Panc1 (cell line): ENCODE data around the gene PTBP3. TPM values are rescaled to one million over a fixed set of nuclear protein-coding genes. Genes with fewer than 3 reads are reported as not detected.

Source experiments
- ATAC-seq: fragments of 200-7000 bp; cut with Tn5 transposase; 2 replicates; pipeline ENCODE4 v1.9.1; 2020; ENCODE audit warnings: mild to moderate bottlenecking, moderate library complexity
- BruUV-seq: library from RNA; stranded (reverse); fragments of 400-500 nt; replicated peaks from 2 replicates; lab custom pipeline; 2021; lab: Mats Ljungman, UMichigan
- CTCF ChIA-PET: fragments of 300-600 bp; sonication (Branson Sonifier 250); formaldehyde crosslinking; loops from one replicate; lab custom pipeline; 2022; ENCODE audit warnings: antibody characterized with exemption; lab: Charles Lee
- POLR2A ChIA-PET: fragments of 300-600 bp; sonication (Branson Sonifier 250); formaldehyde crosslinking; loops from one replicate; lab custom pipeline; 2022; ENCODE audit warnings: antibody characterized with exemption; lab: Charles Lee
- DNase-seq: peaks from one replicate; pipeline ENCODE4 v3.0.0-alpha.2; 2010; ENCODE audit warnings: low read depth, low spot score
- H3K27ac ChIP-seq: 2 replicates; pipeline ENCODE4 v1.5.1; 2011; ENCODE audit warnings: mild to moderate bottlenecking, low read length, inconsistent platforms
- H3K27me3 ChIP-seq: fragments of 200-500 bp; sonication (Bioruptor generic); 2 replicates; pipeline ENCODE4 v1.6.0; 2014; ENCODE audit warnings: low read length, inconsistent platforms; ENCODE audit not compliant: control insufficient read depth, insufficient read depth
- H3K36me3 ChIP-seq: fragments of 200-500 bp; sonication (Bioruptor generic); 2 replicates; pipeline ENCODE4 v1.5.1; 2014; ENCODE audit warnings: inconsistent platforms, mild to moderate bottlenecking, low read length, moderate library complexity; ENCODE audit not compliant: control insufficient read depth, insufficient read depth
- H3K4me1 ChIP-seq: 2 replicates; pipeline ENCODE4 v1.5.1; 2011; ENCODE audit warnings: inconsistent platforms, mild to moderate bottlenecking, low read length, moderate library complexity; ENCODE audit not compliant: control insufficient read depth, insufficient read depth
- H3K4me3 ChIP-seq, 2 experiments: 2 replicates each; pipeline ENCODE4 v1.5.1; 2011 to 2012; ENCODE audit warnings: low read depth in 2 of 2, low read length in 2 of 2, mild to moderate bottlenecking in 2 of 2, inconsistent platforms in 1 of 2, moderate library complexity in 1 of 2
- H3K9me3 ChIP-seq: fragments of 200-500 bp; sonication (Bioruptor generic); 2 replicates; pipeline ENCODE4 v1.5.1; 2014; ENCODE audit warnings: low read depth, mild to moderate bottlenecking, inconsistent platforms, low read length, moderate library complexity; ENCODE audit not compliant: control insufficient read depth, insufficient read depth
- POLR2AphosphoS5 ChIP-seq: IDR thresholded peaks from 2 replicates; pipeline ENCODE4 v1.6.1; 2012; ENCODE audit warnings: mild to moderate bottlenecking, low read depth, low read length, moderate library complexity
- SIN3A ChIP-seq: IDR thresholded peaks from 2 replicates; pipeline ENCODE4 v1.6.1; 2012; ENCODE audit warnings: low read depth, mild to moderate bottlenecking, low read length, moderate library complexity, borderline replicate concordance; ENCODE audit not compliant: insufficient read depth
- TCF7L2 ChIP-seq: IDR thresholded peaks from 2 replicates; pipeline ENCODE4 v1.6.1; 2011; ENCODE audit warnings: mild to moderate bottlenecking, low read depth, low read length, inconsistent platforms
- in situ Hi-C: cut with HindIII; loops from 2 replicates; pipeline ENCODE4 v1.10.0; 2016; ENCODE audit warnings: low sequenced_read_pairs, low pct_unique_long_range_greater_than_20kb
- intact Hi-C: fragments of 100-400 bp; cut with micrococcal nuclease; formaldehyde crosslinking; loops from one replicate; pipeline ENCODE4 v1.10.0; 2022; ENCODE audit not compliant: unreplicated experiment
- total RNA-seq: library from RNA; stranded (reverse); gene quantifications from one replicate; pipeline ENCODE4 v1.2.1, GENCODE V29; 2021; ENCODE audit not compliant: unreplicated experiment
- TF ChIP-seq, protein P1 (sequence below), 2 experiments: IDR thresholded peaks; 2 replicates each; pipeline ENCODE4 v1.6.1; 2011 to 2012; ENCODE audit warnings: low read depth in 2 of 2, control low read depth in 1 of 2, low read length in 1 of 2, mild to moderate bottlenecking in 1 of 2, moderate library complexity in 1 of 2; ENCODE audit not compliant: insufficient read depth in 1 of 2
- TF ChIP-seq, protein P2 (sequence below): fragments of 450-650 bp; IDR thresholded peaks from 2 replicates; pipeline ENCODE4 v1.5.1; 2017; ENCODE audit warnings: mild to moderate bottlenecking

The PTBP3 gene
- total RNA-seq, 1 experiment from 2014 or later, result 82.5 TPM

DNA sequence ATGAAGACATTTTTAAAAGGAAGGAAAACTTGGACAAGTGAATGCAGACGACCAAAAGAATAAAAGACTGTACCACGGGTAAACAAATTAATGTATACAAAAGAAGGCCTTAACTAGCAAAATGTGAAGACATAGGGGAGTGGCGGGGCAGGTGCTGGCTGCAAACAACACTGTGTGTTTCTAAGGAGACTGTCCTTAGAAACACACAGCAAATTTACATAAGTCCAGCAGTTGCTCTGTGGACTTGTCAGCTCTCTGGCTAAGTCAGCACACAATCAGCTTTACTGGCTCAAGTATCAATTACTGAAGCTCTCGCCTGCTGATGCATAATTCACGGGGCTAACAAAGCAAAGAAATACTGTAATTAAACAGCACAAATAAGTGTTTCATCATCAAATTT lies 24.8 kb downstream of the PTBP3 start:
- no peak overlapping the region for H3K4me3 ChIP-seq
- POLR2A ChIA-PET, result no interaction called here
- H3K27me3 ChIP-seq, result no peaks in the 10 kb centered on the region
- TF ChIP-seq POLR2AphosphoS5 (no peak), SIN3A (no peak), TCF7L2 (no peak)
- TF ChIP-seq, protein P1, sequence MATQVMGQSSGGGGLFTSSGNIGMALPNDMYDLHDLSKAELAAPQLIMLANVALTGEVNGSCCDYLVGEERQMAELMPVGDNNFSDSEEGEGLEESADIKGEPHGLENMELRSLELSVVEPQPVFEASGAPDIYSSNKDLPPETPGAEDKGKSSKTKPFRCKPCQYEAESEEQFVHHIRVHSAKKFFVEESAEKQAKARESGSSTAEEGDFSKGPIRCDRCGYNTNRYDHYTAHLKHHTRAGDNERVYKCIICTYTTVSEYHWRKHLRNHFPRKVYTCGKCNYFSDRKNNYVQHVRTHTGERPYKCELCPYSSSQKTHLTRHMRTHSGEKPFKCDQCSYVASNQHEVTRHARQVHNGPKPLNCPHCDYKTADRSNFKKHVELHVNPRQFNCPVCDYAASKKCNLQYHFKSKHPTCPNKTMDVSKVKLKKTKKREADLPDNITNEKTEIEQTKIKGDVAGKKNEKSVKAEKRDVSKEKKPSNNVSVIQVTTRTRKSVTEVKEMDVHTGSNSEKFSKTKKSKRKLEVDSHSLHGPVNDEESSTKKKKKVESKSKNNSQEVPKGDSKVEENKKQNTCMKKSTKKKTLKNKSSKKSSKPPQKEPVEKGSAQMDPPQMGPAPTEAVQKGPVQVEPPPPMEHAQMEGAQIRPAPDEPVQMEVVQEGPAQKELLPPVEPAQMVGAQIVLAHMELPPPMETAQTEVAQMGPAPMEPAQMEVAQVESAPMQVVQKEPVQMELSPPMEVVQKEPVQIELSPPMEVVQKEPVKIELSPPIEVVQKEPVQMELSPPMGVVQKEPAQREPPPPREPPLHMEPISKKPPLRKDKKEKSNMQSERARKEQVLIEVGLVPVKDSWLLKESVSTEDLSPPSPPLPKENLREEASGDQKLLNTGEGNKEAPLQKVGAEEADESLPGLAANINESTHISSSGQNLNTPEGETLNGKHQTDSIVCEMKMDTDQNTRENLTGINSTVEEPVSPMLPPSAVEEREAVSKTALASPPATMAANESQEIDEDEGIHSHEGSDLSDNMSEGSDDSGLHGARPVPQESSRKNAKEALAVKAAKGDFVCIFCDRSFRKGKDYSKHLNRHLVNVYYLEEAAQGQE (IDR thresholded peaks at IDR 0.05; ENCODE audit: insufficient read depth in 1 of 2, low read depth in 2 of 2, low read length in 1 of 2), result no peak
- TF ChIP-seq, protein P2, sequence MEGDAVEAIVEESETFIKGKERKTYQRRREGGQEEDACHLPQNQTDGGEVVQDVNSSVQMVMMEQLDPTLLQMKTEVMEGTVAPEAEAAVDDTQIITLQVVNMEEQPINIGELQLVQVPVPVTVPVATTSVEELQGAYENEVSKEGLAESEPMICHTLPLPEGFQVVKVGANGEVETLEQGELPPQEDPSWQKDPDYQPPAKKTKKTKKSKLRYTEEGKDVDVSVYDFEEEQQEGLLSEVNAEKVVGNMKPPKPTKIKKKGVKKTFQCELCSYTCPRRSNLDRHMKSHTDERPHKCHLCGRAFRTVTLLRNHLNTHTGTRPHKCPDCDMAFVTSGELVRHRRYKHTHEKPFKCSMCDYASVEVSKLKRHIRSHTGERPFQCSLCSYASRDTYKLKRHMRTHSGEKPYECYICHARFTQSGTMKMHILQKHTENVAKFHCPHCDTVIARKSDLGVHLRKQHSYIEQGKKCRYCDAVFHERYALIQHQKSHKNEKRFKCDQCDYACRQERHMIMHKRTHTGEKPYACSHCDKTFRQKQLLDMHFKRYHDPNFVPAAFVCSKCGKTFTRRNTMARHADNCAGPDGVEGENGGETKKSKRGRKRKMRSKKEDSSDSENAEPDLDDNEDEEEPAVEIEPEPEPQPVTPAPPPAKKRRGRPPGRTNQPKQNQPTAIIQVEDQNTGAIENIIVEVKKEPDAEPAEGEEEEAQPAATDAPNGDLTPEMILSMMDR, result no peak
- in situ Hi-C loops (no loop called here), intact Hi-C loops (no loop called here)
- H3K36me3 ChIP-seq, result no peaks in the 10 kb centered on the region
- no peaks in the 10 kb centered on the region for H3K9me3 ChIP-seq
- no peak for DNase-seq
- CTCF ChIA-PET, result no interaction called here
- no TSS peak for BruUV-seq
- no peak for ATAC-seq
- H3K27ac ChIP-seq, result no peak overlapping the region
- peaks cover 8% of the 10 kb centered on the region for H3K4me1 ChIP-seq

DNA sequence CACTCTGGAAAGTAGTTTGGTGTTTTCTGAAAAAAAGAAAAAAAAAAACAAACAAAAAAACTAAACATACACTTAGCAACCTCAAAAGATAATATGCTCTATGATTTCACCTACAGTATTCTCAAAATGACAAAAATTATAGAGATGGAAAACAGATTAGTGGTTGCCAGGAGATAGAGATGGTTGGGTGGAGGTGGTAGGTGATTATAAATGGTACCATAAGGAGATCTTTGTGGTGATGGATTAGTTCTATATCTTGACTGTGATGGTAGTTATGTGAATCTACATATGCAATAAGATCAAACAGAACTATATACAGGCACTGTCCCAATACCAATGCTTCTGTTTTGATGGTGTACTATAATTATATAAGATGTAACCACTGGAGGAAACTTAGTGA lies 32.0 kb downstream of the PTBP3 start:
- BruUV-seq, result no TSS peak
- Histone ChIP-seq H3K9me3 (no peaks in the 10 kb centered on the region), H3K27ac (no peak overlapping the region), H3K27me3 (no peaks in the 10 kb centered on the region), H3K36me3 (no peaks in the 10 kb centered on the region), H3K4me3 (no peak overlapping the region), H3K4me1 (peaks cover 11% of the 10 kb centered on the region)
- intact Hi-C loops, result no loop called here
- DNase-seq, result no peak
- TF ChIP-seq TCF7L2 (no peak), SIN3A (no peak), POLR2AphosphoS5 (no peak)
- TF ChIP-seq, protein P2, result no peak
- TF ChIP-seq, protein P1 (IDR thresholded peaks at IDR 0.05; ENCODE audit: insufficient read depth in 1 of 2, low read depth in 2 of 2, low read length in 1 of 2), result no peak
- in situ Hi-C loops, result no loop called here
- ATAC-seq, result no peak
- POLR2A ChIA-PET, result no interaction called here
- CTCF ChIA-PET, result no interaction called here
